GM21528 (cell line): Measurements from ENCODE around the gene POLR2E.
A peak's percentile ranks its signal among the peaks of the same experiment; 100 is the strongest.

ENCODE experiments used
- ATAC-seq: cut with Tn5 transposase; IDR thresholded peaks from one replicate; pipeline ENCODE4 v1.9.1; 2021; ENCODE audit warnings: mild to moderate bottlenecking, moderate library complexity; ENCODE audit not compliant: unreplicated experiment, low FRiP score

Gene POLR2E

DNA sequence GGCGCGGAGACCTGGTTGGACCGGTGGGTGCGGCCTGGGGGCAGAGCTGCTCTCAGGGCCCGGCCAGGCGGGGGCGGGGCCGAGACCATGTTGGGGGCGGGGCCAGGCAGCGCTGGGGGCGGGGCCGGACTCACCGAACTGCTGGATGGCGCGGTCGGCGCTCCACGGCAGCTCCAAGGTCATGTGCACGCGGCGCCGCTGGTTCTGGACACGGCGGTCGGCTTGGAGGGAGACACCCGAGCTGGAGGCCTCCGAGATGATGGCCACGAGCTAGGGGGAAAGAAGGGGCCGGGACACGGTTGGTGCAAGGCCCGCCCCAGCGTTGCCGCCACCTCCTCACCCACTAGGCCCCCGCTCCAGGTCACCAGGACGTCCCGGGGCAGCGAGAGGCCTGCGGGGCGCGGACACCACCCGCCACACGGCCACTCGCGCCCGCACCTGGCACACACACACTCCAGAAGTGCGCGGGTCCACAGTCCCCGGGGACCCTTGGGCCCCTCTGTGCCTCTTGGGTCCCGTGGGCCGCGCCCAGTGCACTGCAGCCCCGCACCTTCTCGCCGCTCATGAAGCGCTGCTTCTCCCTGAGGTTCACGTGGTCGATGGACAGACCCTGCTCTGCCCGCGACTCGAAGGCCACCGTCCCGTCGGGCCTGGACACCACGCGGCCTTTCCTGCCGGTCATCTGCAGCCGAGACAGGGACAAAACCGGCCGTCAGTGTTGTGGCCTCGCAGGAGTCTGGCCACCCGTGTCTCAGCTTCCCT, 17.3 kb upstream of the POLR2E start:
- ATAC-seq, result no peak

DNA sequence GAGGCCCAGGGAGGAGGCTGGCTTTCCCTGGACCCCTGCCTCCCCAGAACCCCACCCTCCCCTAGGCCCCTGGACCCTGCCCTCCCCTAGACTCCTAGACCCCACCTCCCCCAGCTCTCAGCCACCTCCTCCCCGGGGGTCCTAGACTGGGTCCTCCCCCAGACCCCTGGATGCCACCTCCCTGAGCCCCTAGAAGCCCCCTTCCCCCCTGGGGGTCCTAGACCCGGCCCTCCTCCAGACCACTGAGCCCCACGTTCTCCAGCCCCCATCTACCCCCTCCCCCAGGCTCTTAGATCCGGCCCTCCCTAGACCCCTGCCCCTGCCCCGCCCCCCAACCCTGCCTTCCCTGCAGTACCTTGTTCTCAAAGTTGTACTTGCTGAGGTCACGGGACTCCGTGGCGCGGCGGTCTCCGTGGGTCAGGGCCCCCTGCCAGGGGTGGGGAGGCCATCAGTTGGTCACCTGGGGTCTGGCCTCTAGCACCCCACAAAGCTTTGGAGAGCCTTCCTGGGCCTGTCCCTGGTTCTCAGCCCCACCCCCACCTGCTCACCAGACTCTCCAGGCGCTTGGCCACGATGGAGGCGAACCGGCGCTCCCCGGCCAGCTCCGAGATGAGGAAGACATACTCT, 16.6 kb upstream of the POLR2E start:
- ATAC-seq, result no peak

DNA sequence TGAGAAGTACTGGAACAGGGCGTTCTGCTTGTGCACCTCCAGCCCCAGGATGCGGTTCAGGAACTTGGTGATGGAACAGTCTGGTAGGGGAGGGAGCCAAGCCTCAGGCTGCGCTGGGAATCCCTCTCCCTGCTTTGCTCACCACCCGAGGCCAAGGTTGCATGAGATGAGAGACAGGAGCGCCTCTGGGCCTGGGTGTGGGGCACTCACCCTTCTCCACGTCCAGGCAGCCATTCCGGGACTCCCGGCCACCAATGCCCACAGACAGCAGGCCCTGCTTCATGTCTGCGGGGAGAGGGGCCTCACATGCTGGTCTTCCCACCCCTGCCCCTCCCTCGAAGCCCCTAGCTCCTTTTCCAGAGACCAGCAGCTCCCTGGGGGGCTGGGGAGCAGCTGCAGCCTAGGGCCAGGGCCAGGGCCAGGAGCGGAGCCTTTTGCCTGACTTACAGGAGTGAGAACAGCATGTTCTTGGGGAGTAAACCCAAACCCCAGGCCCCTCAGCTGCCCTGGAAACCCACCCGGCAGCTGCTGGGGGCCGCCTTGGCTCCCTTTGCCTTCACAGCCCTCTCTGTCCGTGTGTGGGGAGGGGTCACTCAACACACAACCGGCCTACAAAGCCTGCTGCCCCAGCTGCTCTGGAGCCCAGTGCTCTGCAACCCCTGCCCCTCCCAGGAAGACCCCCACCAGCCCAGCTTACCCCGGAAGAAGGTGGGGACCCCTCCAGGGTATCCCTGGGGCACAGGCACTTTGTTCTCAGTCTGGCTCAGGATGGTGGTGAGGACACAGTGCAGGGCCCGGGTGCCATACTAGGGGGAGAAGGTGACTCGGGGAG, 15.8 kb upstream of the POLR2E start:
- no peak for ATAC-seq

DNA sequence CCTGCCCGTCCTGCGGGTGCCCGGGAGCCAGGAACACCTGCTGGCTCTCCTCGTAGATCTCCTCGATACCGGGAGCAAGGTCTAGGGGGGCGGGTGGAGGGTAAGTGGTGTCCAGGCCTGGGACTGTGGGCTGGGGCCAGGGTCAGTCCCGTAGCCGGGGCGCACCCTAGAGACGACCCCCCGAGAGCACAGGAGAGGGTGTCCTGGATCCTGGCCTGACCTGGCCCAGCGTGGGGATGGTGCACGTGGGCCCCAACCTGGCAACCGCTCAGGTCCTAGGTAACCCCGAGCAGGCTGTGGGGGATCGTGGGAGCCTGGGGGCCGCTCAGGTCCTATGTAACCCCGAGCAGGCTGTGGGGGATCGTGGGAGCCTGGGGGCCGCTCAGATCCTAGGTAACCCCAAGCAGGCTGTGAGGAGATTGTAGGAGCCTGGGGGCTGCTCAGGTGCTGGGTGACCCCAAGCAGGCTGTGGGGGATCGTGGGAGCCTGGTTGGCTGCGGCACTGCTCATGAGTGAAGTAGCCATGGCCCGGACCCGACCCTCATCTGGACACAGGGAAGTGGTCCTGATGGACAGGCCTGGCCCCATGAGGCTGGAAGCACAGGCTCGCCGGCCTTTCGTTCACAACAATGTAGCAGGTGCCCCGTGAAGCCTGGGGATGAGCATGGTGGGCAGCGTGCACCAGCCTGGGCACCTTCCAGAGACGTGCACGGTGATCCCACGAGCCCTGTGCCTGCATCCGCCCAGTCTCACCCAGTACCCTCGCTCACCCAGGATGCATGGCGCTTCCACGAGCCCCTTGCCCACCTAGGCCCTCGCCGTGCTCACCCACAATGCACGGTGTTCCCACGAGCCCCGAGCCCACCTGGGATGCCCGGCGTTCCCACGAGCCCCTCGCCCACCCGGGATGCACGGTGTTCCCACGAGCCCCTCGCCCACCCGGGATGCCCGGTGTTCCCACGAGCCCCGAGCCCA, 14.8 kb upstream of the POLR2E start:
- no peak for ATAC-seq

DNA sequence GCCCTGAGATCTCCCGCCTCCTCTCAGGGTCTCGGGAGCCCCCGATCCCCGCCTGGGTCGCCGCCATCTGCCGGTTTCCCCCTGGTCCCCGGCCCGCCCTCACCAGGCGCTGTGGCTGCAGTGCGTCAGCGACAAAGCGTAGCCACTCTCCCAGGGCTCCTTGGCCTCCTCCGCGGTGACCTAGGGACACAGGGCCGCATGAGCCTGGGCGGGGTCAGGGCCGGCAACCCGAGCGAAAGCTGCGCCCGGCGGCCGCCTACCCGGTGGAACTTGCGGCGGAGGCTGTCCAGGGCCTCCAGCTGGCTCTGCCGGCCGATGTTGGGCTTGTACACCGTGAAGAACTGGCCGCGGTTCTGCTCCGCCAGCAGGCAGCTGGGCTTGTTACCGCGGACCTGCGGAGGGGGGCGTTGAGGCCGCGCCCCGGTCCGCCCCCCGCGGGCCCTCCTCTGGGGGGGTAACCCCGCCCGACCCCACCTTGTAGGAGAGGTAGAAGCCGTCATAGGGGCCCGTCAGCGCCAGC, 13.9 kb upstream of the POLR2E start:
- ATAC-seq, result no peak

DNA sequence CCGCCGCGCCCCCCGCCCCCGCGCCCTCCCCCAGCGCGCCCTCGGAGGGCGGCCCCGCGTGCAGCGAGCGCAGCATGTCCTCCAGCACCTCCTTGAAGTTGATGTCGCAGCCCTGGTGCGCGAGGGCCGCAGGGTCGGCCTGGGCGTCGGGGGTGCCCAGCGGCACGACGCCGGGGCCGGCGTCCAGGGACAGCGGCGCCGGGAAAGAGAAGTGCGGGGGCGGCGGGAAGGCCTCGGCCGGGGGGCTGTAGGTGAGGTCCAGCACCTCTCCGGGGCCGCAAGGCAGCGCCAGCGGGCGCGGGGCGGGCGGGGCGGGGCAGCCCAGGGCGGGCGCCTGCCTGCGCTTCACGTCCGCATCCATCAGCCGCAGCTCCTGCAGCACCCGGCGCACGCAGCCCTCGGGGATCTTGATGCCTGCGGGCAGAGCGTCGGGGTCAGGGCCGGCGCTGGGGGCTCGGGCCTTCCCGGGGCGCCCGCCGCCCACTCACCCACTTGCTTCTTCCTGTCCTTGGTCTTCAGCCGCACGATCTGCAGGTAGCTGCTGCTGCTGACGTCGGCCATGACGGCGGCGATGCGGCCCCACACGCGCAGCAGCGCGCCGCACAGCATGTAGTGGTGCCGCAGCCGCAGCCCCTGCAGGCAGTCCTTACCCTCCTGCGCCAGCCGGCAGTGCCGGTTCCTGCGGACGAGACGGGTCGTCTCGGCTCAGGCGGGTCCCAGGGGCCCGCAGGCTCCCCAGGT, 13.3 kb upstream of the POLR2E start:
- no peak for ATAC-seq

DNA sequence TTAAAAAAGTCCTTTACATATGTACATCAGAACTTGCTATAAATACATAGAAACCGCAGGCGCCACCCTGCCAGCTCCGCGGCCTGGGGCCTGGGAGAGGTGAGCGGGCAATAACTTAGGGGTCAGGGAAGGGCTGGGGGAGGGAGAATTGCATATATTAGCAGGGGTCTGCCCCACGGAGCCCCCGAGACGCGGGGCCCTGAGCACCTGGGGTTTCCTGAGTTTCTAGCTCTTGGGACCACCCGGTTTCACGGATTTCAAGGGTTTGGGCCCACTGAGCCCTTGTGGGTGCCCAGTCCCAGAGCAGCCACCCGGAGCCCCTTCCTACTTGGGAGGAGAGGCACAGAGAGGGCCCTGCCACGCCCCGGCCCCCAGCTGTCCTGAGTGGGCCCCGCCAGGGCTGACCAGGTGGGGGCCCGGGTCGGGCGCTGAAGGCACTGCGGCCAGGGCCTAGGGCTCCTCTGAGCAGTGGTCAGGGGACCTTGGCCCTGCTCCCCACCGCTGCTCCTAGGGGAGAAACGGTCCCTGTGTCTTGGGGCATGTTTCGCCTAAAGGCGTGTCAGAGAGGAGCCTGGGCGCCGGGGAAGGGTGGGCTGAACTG, 12.6 kb upstream of the POLR2E start:
- ATAC-seq, result no peak

DNA sequence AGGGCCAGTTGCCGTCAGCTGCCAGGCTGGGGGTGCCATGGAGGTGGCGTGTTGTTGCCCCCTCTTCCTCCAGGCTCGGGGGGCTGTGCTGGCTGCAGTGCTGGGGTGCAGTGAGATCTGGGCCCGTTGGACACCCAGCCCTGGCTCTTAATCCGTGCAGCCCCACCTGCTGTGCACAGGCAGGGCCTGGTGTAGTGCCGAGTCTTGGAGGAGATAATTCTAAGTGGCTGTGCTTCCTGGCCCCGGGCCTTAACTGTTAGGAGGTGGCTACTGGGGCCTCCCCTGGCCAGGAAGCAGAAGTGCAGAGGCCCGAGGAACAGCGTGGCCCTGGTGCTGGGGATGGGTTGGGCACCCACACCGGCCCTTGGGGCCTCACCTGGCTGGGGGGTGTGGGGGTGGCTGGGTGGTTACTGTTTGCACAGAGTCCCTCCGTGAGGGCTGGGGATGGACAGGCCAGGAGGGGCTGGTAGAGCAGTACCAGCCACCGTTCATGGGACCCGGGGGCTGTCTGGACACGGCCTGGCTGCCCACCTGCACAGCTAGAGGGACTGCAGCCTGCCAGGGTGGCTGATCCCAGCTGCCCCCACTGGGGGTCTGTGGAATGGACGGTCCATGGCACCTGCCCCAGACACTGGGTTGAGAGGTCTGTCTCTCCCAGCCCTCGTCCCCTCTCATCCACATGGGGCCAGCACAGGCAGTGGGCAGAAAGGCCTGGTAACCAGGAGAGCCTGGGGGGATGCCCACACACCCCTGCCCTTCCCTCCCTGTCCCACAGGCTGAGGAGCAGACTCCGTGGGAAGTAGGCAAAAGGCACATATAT, 11.9 kb upstream of the POLR2E start:
- no peak for ATAC-seq

DNA sequence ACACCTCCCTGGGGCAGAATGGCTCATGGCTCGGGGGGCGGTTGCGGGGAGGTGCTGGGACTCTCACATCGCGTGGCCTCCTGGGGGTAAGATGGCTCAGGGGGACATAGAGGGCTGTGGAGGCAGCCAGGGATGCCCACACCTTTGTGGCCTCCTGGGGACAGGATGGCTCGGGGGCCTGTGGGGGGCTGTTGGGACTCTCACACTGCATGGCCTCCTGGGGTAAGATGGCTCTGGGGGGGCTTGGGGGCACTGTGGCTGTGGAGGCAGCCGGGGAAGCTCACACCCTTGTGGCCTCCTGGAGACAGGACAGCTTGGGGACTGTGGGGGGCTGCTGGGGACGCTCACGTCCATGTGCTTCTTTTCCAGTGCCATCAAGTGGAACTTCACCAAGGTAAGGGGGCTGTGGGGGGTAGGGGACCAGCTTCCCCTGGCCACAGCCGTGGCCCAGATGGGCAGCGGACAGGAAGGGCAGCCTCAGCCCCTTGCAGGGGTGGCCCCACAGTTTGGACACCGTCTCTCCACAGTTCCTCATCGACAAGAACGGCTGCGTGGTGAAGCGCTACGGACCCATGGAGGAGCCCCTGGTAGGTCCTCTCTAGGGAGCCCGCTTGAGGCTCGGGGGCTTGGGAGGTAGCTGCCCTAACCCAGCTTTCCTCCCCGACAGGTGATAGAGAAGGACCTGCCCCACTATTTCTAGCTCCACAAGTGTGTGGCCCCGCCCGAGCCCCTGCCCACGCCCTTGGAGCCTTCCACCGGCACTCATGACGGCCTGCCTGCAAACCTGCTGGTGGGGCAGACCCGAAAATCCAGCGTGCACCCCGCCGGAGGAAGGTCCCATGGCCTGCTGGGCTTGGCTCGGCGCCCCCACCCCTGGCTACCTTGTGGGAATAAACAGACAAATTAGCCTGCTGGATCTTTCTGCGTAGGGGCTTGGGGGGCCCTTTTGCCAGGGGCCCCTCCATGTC, 11.0 kb upstream of the POLR2E start:
- no peak for ATAC-seq

DNA sequence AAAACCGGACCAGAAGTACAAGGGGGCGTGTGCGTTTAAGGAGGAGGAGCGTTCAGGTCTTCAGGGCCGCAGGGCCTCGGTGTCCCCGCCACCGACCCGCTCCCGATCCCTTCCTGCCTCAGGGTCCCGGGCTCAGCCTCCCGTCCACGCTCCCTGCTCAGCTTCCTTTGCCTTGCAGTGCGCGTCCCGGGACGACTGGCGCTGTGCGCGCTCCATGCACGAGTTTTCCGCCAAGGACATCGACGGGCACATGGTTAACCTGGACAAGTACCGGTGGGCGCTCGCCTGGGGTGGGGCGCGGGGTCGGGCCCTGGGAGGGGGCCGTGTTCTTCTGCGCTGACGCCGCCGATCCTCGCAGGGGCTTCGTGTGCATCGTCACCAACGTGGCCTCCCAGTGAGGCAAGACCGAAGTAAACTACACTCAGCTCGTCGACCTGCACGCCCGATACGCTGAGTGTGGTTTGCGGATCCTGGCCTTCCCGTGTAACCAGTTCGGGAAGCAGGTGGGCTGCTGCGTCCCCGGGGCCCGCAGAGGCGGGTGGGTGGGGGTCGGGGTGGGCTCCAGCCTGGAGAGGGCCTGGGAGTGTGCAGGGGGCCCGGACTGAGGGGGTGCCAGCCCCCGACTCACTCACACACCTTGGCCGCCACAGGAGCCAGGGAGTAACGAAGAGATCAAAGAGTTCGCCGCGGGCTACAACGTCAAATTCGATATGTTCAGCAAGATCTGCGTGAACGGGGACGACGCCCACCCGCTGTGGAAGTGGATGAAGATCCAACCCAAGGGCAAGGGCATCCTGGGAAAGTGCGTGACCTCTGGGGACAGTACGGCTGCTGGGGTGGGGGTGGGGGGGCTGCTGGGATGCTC, 10.1 kb upstream of the POLR2E start:
- ATAC-seq, result peak; percentile 1

DNA sequence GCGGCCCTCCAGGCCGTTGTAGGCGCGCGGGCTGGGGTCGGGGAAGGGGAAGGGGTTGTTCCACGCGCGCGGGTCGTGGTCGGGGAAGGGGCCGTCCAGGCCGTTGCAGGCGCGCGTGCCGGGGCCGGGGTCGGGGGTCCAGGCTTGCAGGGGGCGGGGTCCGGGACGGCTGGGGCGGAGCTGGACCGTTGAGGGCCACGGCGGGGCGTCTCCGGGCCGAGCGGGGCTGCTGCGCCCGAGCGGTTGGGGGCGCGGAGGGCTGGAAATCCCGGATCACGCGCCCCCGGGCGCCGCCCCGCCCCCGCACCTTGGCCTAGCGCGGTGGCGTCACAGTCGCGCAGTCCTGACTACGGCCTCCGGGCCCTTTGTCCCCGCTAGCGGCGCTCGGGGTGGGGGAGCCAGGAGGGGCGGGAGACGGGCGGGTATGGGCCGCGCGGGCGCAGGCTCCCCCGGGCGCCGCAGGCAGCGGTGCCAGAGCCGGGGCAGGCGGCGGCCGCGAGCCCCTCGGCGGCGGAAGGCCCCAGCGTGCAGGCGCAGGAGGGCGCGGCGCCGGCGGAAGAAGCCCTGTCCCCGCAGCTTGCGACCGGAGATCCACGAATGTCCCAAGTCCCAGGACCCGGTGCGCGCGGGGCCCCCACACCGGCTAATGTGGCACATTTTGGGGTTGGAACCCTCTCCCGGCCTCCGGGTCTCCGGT, 9.3 kb upstream of the POLR2E start:
- peak; percentile 46 for ATAC-seq

DNA sequence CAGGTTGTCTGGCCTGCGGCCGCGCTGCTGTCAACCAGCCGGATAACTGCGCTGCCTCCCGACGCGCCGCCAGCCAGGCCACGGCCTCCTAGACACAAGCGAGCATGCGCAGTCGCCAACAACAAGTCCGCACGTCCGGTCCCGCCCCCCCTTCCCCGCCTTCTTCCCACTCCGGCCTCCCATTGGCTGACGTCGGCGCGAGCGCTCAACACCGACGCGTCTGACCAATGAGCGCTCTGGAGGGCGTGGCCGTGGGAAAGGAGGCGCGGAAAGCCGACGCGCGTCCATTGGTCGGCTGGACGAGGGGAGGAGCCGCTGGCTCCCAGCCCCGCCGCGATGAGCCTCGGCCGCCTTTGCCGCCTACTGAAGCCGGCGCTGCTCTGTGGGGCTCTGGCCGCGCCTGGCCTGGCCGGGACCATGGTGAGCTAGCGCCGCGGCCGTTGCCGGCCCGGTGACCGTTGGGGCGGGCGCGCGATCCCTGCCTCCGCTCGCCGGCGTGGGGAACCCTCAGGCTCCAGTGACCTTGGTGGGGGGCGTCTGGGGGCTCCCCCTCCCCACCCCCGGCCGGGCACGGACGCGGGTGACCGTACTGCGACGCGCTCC, 8.6 kb upstream of the POLR2E start, which contains the start of gene GPX4:
Gene GPX4, plus strand, starts transcription at position 287 of the 603 bp plus-strand sequence. Its CDS starts 50 bp downstream, at position 337.
- peak; percentile 54 for ATAC-seq

DNA sequence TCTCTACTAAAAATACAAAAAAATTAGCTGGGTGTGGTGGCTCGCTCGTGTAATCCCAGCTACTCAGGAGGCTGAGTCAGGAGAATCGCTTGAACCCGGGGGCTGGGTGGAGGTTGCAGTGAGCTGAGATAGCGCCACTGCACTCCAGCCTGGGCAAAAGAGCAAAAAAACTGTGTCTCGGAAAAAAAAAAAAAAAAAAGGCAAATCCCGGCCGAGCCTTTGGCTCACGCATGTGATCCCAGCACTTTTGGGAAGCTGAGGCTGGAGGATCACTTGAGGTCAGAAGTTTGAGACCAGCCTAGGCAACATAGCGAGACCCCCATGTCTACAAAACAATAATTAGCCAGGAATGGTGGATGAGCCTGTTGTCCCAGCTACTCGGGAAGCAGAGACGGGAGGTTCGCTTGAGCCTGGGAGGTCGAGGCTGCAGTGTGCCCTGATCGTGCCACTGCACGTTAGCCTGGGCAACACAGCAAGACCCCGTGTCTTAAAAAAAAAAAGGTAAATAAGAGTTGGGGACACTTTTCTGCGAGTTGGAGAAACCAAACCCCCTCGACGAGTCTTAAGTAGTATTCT, 8.0 kb upstream of the POLR2E start:
- ATAC-seq, result peak; percentile 0

DNA sequence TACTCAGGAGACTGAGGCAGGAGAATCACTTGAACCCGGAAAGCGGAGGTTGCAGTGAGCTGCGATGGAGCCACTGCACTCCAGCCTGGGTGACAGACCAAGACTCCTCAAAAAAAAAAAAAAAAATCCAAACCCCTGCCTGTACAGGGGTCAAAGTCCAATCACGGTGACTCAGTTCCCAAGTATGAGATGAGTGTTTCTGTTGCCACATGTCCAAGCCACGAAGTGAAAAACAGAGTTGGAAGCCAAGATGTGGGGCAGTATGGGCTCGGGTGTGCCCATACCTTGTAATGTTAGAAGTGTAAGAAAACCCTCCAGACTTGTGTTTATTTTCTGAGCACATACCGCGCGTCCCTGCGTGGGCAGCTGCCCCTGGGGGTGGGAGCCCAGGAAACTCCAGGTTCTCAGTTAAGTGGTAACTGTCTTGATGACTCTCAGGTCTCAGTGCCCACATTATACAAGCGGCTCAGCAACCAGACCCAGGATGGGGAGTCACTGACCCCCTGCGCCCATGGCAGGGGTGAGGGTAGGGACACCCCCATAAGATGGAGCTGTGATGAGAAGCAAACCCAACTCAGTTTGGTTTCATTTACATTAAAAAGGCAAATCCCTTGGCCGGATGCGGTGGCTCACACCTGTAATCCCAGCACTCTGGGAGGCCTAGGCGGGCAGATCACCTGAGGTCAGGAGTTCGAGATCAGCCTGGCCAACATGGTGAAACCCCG, 7.4 kb upstream of the POLR2E start:
- no peak for ATAC-seq
